Stimulated activated memory B cell treated with anti-CD40 and anti-IgM and Interleukin-4, amounts not matched to agents 10 μg/mL and 1 μg/mL and 100 μg/mL, for 72 hours (primary cell): Measurements from ENCODE around the gene CP.

Experiments
- ATAC-seq: fragments of 150-1000 bp; cut with Tn5 transposase; 2 replicates; pipeline ENCODE4 v1.10.0; 2021
- H3K27ac Mint-ChIP-seq: one replicate; pipeline ENCODE4 v1.8.0; 2022; ENCODE audit warnings: mild to moderate bottlenecking, mixed read lengths
- H3K27me3 Mint-ChIP-seq: one replicate; pipeline ENCODE4 v1.8.0; 2022; ENCODE audit warnings: mixed read lengths
- H3K36me3 Mint-ChIP-seq: one replicate; pipeline ENCODE4 v1.8.0; 2022; ENCODE audit warnings: mixed read lengths
- H3K4me1 Mint-ChIP-seq: one replicate; pipeline ENCODE4 v1.8.0; 2022; ENCODE audit warnings: mixed read lengths
- H3K4me3 Mint-ChIP-seq: one replicate; pipeline ENCODE4 v1.8.0; 2022; ENCODE audit warnings: mild to moderate bottlenecking, moderate library complexity, mixed read lengths
- H3K9me3 Mint-ChIP-seq: one replicate; pipeline ENCODE4 v1.8.0; 2022; ENCODE audit warnings: mixed read lengths

CP gene

GRCh38 chr3:149177122-149177521, 44.5 kb downstream of the CP start:
- Mint-ChIP-seq H3K27me3 (no peaks in the 10 kb centered on the region), H3K27ac (no peak overlapping the region), H3K4me1 (peaks cover 15% of the 10 kb centered on the region), H3K36me3 (peaks cover 34% of the 10 kb centered on the region), H3K4me3 (no peak overlapping the region), H3K9me3 (no peaks in the 10 kb centered on the region)
- ATAC-seq = no peak

- H3K36me3 Mint-ChIP-seq = peaks cover 52% of the 10 kb centered on the region
- no peaks in the 10 kb centered on the region for H3K27me3 Mint-ChIP-seq
- H3K4me3 Mint-ChIP-seq = no peak overlapping the region
- no peak overlapping the region for H3K27ac Mint-ChIP-seq
- peak; percentile 34 for ATAC-seq
- peaks cover 15% of the 10 kb centered on the region for H3K4me1 Mint-ChIP-seq
- H3K9me3 Mint-ChIP-seq = no peaks in the 10 kb centered on the region
Observed at GRCh38 chr3:149174901-149175300, 46.7 kb downstream of the CP start.

DNA sequence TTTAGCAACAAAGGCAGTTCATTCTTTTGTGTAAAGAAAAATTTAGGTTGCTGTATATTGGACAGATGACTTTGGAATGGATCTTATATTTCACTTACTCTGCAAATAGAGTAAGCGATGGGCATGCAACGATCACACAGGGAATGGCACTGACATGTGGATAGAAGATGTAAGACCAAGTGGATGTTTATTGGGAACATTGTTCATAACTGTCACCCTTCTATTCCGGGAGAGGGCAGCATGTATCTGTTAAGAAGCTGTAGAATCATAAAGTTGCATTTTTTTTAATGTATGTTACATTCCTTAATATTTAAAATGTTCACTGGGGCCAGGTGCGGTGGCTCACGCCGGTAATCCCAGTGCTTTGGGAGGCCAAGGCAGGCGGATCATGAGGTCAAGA, 51.0 kb downstream of the CP start:
- Mint-ChIP-seq H3K9me3 (no peaks in the 10 kb centered on the region), H3K27ac (no peak overlapping the region), H3K36me3 (peaks cover 71% of the 10 kb centered on the region), H3K4me3 (no peak overlapping the region), H3K4me1 (peaks cover 15% of the 10 kb centered on the region), H3K27me3 (no peaks in the 10 kb centered on the region)
- ATAC-seq = no peak

DNA sequence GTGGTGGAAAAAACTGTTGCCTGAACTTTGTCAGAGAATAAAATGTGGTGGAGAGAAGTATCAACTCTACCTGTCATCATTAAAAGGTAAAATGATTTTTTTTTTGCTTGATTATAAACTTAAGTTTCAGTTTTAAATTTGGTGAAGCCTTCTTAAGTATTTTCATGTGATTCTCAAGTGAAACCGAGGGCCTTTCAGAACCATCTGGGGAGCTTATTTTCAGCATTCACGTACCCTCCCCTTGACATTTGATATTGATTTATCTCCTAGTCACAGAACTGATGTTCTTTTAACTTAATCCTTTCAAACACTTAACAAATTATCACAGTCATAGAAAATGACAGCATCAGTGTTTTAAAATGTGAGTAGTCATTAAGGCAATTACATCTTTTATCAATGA, 53.7 kb downstream of the CP start:
- no peaks in the 10 kb centered on the region for H3K27me3 Mint-ChIP-seq
- H3K36me3 Mint-ChIP-seq = peaks cover 64% of the 10 kb centered on the region
- no peak for ATAC-seq

DNA sequence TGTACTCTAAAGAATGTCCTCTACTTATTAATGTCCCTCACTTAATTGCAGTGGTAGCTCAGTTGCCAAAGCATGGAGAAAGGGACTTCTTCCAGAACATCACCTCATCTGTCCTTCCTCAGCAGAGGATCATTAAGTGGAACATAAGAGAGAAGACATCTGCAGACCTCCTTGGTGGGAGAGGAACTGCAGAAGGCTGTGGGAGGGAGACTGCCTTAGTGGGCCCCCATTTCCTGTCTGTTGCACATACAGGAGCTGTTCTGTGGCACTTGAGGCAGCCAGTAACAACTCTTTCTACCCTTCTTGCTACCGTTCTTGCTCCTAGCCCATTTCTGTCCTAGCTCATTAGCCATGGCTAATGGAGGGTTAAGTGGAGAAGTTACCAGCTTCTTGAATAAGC, 58.6 kb downstream of the CP start:
- no peaks in the 10 kb centered on the region for H3K27me3 Mint-ChIP-seq
- no peak overlapping the region for H3K4me3 Mint-ChIP-seq
- H3K36me3 Mint-ChIP-seq = peaks cover 51% of the 10 kb centered on the region
- ATAC-seq = no peak
- H3K9me3 Mint-ChIP-seq = no peaks in the 10 kb centered on the region
- no peaks in the 10 kb centered on the region for H3K4me1 Mint-ChIP-seq
- H3K27ac Mint-ChIP-seq = no peak overlapping the region

More for the DNA sequence above, 53.7 kb downstream of the CP start:
- Mint-ChIP-seq H3K27ac (no peak overlapping the region), H3K9me3 (no peaks in the 10 kb centered on the region), H3K4me1 (no peaks in the 10 kb centered on the region), H3K4me3 (no peak overlapping the region)

DNA sequence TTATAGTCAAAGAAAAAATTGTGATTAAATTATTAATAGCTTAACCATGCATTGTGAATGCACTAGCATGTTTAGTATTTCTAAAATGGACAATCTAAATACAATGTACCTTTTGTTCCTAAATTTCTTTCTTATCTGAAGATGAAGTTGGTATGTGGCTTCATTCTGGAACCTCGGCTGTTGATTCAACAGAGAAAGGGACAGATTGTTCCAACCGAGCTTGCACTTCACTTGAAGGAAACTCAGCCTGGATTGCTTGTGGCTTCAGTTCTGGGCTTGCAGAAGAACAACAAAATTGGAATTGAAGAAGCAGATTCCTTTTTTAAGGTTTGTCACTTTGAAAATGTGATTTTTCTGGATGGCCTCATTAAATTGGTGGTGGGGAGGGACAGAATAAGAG, 59.6 kb downstream of the CP start:
- ATAC-seq = no peak
- H3K36me3 Mint-ChIP-seq = peaks cover 51% of the 10 kb centered on the region
- no peaks in the 10 kb centered on the region for H3K4me1 Mint-ChIP-seq
- H3K4me3 Mint-ChIP-seq = no peak overlapping the region
- H3K27ac Mint-ChIP-seq = no peak overlapping the region
- H3K27me3 Mint-ChIP-seq = no peaks in the 10 kb centered on the region
- H3K9me3 Mint-ChIP-seq = no peaks in the 10 kb centered on the region

- Mint-ChIP-seq H3K27ac (no peak overlapping the region), H3K36me3 (peaks cover 54% of the 10 kb centered on the region), H3K4me1 (no peaks in the 10 kb centered on the region), H3K27me3 (no peaks in the 10 kb centered on the region), H3K9me3 (no peaks in the 10 kb centered on the region), H3K4me3 (no peak overlapping the region)
- no peak for ATAC-seq
Observed at GRCh38 chr3:149160754-149161300, 60.8 kb downstream of the CP start.

GRCh38 chr3:149153402-149153801, 68.2 kb downstream of the CP start:
- Mint-ChIP-seq H3K4me3 (no peak overlapping the region), H3K4me1 (peaks cover 19% of the 10 kb centered on the region), H3K36me3 (peaks cover 56% of the 10 kb centered on the region), H3K27me3 (no peaks in the 10 kb centered on the region), H3K9me3 (no peaks in the 10 kb centered on the region), H3K27ac (no peak overlapping the region)
- ATAC-seq = no peak

- Mint-ChIP-seq H3K36me3 (peaks cover 61% of the 10 kb centered on the region), H3K27ac (no peak overlapping the region), H3K9me3 (no peaks in the 10 kb centered on the region), H3K4me3 (no peak overlapping the region), H3K27me3 (no peaks in the 10 kb centered on the region), H3K4me1 (peaks cover 19% of the 10 kb centered on the region)
- peak; percentile 72 for ATAC-seq
Observed at GRCh38 chr3:149152420-149152819, 69.2 kb downstream of the CP start.

- Mint-ChIP-seq H3K4me1 (peaks cover 19% of the 10 kb centered on the region), H3K4me3 (no peak overlapping the region), H3K36me3 (peaks cover 56% of the 10 kb centered on the region), H3K27me3 (no peaks in the 10 kb centered on the region), H3K9me3 (no peaks in the 10 kb centered on the region), H3K27ac (no peak overlapping the region)
- ATAC-seq = no peak
Observed at GRCh38 chr3:149151843-149152242, 69.8 kb downstream of the CP start.

- H3K4me3 Mint-ChIP-seq = no peak overlapping the region
- peaks cover 45% of the 10 kb centered on the region for H3K36me3 Mint-ChIP-seq
- ATAC-seq = no peak
- H3K4me1 Mint-ChIP-seq = peaks cover 19% of the 10 kb centered on the region
- no peaks in the 10 kb centered on the region for H3K27me3 Mint-ChIP-seq
- no peak overlapping the region for H3K27ac Mint-ChIP-seq
- H3K9me3 Mint-ChIP-seq = no peaks in the 10 kb centered on the region
Observed at GRCh38 chr3:149150436-149150835, 71.2 kb downstream of the CP start.

GRCh38 chr3:149145974-149146373, 75.7 kb downstream of the CP start:
- peaks cover 20% of the 10 kb centered on the region for H3K4me1 Mint-ChIP-seq
- peak; percentile 95 for ATAC-seq
- no peak overlapping the region for H3K4me3 Mint-ChIP-seq
- H3K27me3 Mint-ChIP-seq = no peaks in the 10 kb centered on the region
- peaks cover 42% of the 10 kb centered on the region for H3K36me3 Mint-ChIP-seq
- H3K27ac Mint-ChIP-seq = no peak overlapping the region
- H3K9me3 Mint-ChIP-seq = no peaks in the 10 kb centered on the region

GRCh38 chr3:149145356-149145755, 76.3 kb downstream of the CP start:
- Mint-ChIP-seq H3K4me3 (peak overlapping the region; percentile 4), H3K4me1 (peaks cover 23% of the 10 kb centered on the region), H3K9me3 (no peaks in the 10 kb centered on the region), H3K27me3 (no peaks in the 10 kb centered on the region), H3K36me3 (peaks cover 41% of the 10 kb centered on the region), H3K27ac (no peak overlapping the region)
- peak; percentile 53 for ATAC-seq

DNA sequence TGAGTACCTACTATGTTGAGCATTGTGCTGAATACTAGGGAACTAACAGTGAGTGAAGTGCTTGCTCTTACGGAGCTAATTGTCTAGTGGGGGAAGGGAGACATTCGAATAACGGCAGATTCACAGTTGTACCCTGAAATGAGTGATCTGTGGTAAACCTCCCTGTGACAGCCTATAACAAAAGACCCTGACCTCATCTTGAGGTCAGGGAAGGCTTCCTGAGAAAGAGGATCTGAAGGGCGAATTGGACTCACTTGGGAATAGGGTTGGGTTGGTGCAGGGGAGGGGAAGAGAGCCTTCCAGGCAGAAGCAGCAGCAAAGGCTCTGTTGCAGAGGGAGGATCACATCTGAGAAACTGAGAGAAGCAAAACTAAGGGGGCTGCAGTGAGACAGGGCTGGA, 78.9 kb downstream of the CP start:
- Mint-ChIP-seq H3K9me3 (no peaks in the 10 kb centered on the region), H3K36me3 (peaks cover 30% of the 10 kb centered on the region), H3K27ac (peak overlapping the region; percentile 42), H3K4me3 (no peak overlapping the region), H3K27me3 (no peaks in the 10 kb centered on the region), H3K4me1 (peaks cover 49% of the 10 kb centered on the region)
- peak; percentile 15 for ATAC-seq

GRCh38 chr3:149134575-149134974, 87.1 kb downstream of the CP start:
- peaks cover 67% of the 10 kb centered on the region for H3K4me1 Mint-ChIP-seq
- H3K36me3 Mint-ChIP-seq = peaks cover 31% of the 10 kb centered on the region
- H3K27ac Mint-ChIP-seq = no peak overlapping the region
- no peak for ATAC-seq
- H3K27me3 Mint-ChIP-seq = no peaks in the 10 kb centered on the region
- H3K4me3 Mint-ChIP-seq = no peak overlapping the region
- no peaks in the 10 kb centered on the region for H3K9me3 Mint-ChIP-seq

DNA sequence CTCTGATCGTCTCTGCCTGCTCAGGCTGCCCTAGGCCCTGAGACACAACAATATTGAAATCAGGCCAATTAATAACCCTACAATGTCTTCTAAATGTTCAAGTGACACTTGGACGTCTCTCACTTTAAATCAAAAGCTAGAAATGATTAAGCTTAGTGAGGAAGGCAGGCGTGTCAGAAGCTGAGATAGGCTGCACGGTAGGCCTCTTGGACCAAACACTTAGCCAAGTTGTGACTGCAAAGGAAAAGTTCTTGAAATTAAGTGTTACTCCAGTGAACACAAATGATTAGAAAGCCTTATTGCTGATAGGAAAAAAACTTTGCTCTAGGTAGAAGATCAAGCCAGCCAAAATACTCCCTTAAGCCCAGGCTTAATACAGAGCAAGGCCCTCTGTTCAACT, 90.0 kb downstream of the CP start:
- peaks cover 56% of the 10 kb centered on the region for H3K4me1 Mint-ChIP-seq
- H3K9me3 Mint-ChIP-seq = no peaks in the 10 kb centered on the region
- H3K4me3 Mint-ChIP-seq = peak overlapping the region; percentile 96
- peak overlapping the region; percentile 92 for H3K27ac Mint-ChIP-seq
- no peaks in the 10 kb centered on the region for H3K27me3 Mint-ChIP-seq
- no peak for ATAC-seq
- H3K36me3 Mint-ChIP-seq = peaks cover 25% of the 10 kb centered on the region
